Gastrocnemius medialis (tissue), 4 donors: ENCODE data around the gene MNAT1. TPM values are rescaled to one million over a fixed set of nuclear protein-coding genes. Genes with fewer than 3 reads are reported as not detected.
A peak's percentile ranks its signal among the peaks of the same experiment; 100 is the strongest.

Experiments used
- ATAC-seq, 2 donors: fragments of 150-250 bp; one replicate each; pipeline ENCODE4 v1.9.1; 2016
- DNase-seq, 2 donors: peaks; one replicate each; pipeline ENCODE4 v3.0.0-alpha.2; 2019
- H3K27ac ChIP-seq, 4 donors: fragments of 200-600 bp; sonication (generic); 1 replicate in 1 of 4; 2 replicates in 3 of 4; pipeline ENCODE4 v1.5.1; 2016 to 2018; ENCODE audit warnings: mild to moderate bottlenecking in 2 of 4, moderate library complexity in 1 of 4
- H3K27me3 ChIP-seq, 3 donors: fragments of 200-600 bp; sonication (generic) in 2 of 3; 1 replicate in 1 of 3; 2 replicates in 2 of 3; pipeline versions ENCODE4 v1.5.1 to v1.6.0; 2016 to 2019; ENCODE audit warnings: mild to moderate bottlenecking in 1 of 3, moderate library complexity in 1 of 3
- H3K36me3 ChIP-seq, 2 donors: fragments of 200-600 bp; sonication (generic) in 1 of 2; one replicate each; pipeline ENCODE4 v1.5.1; 2017 to 2018
- H3K4me1 ChIP-seq, 2 donors: fragments of 200-600 bp; sonication (generic) in 1 of 2; one replicate each; pipeline ENCODE4 v1.5.1; 2016 to 2017; ENCODE audit warnings: mild to moderate bottlenecking in 2 of 2
- H3K4me3 ChIP-seq, 4 donors: fragments of 200-600 bp; sonication (generic) in 3 of 4; 1 replicate in 1 of 4; 2 replicates in 3 of 4; pipeline ENCODE4 v1.5.1; 2016 to 2019; ENCODE audit warnings: mild to moderate bottlenecking in 2 of 4
- H3K9me3 ChIP-seq, 3 donors: fragments of 200-600 bp; sonication (generic) in 2 of 3; 1 replicate in 1 of 3; 2 replicates in 2 of 3; pipeline ENCODE4 v1.5.1; 2016 to 2019
- CTCF ChIP-seq, 5 experiments: fragments of 450-650 bp in 3 of 5; fragments of 200-600 bp in 2 of 5; sonication (generic) in 2 of 5; IDR thresholded peaks in 4 of 5; conservative IDR thresholded peaks in 1 of 5; 1 replicate in 4 of 5; 2 replicates in 1 of 5; pipeline ENCODE4 v1.5.1; 2016 to 2019; ENCODE audit warnings: antibody characterized with exemption in 5 of 5, mild to moderate bottlenecking in 3 of 5, moderate library complexity in 3 of 5
- POLR2A ChIP-seq, 2 donors: fragments of 450-650 bp; IDR thresholded peaks; one replicate each; pipeline ENCODE4 v1.6.1; 2017; ENCODE audit warnings: antibody characterized with exemption in 2 of 2, mild to moderate bottlenecking in 2 of 2, moderate library complexity in 2 of 2
- in situ Hi-C, 4 donors: fragments of 200-750 bp; cut with MboI; loops; one replicate each; pipeline versions ENCODE4 v1.15.0 to v1.8.0; 2017; ENCODE audit warnings: low sequenced_read_pairs in 4 of 4
- intact Hi-C: fragments of 100-400 bp; cut with DNase I; formaldehyde crosslinking; loops from one replicate; pipeline ENCODE4 v1.15.1; 2023; ENCODE audit warnings: low total_unique reads
- total RNA-seq, 4 donors: library from RNA; depleted of rRNA; stranded (reverse); fragments of >200 nt; gene quantifications; one replicate each; pipeline versions ENCODE4 v1.1.0 to v1.2.3, GENCODE V29; 2016

The MNAT1 gene
- total RNA-seq, 4 donors from 2014 or later, result 50.1 to 69.2 (median 62.0) TPM

GRCh38 chr14:60732840-60733483, 1.6 kb upstream of the MNAT1 start:
- in situ Hi-C loops, result loop anchor here in 1 of 4 donors (10.0 kb wide), 1 partner anchor 98 kb away; no protein-coding TSS in a partner anchor

GRCh38 chr14:60735416-60735815, 855 bp downstream of the MNAT1 start:
- Histone ChIP-seq H3K27me3 (no peaks in the 10 kb centered on the region), H3K4me3 (peak overlapping the region; percentile 69 to 84 (median 76)), H3K4me1 (peaks cover 32 to 38% of the 10 kb centered on the region in 2 donors), H3K9me3 (no peaks in the 10 kb centered on the region), H3K36me3 (no peaks in the 10 kb centered on the region), H3K27ac (peak overlapping the region; percentile 90 to 94 (median 92))
- DNase-seq (no peak), ATAC-seq (peak in 1 of 2 donors; percentile 21)
- intact Hi-C loops (loop anchor here (2.0 to 10.0 kb wide), 3 partner anchors 245 to 789 kb away; partner anchors contain the start of genes SLC38A6 and TRMT5), in situ Hi-C loops (loop anchor here in 1 of 4 donors (10.0 kb wide), 1 partner anchor 101 kb away; no protein-coding TSS in a partner anchor)
- TF ChIP-seq CTCF (IDR thresholded peaks at IDR 0.05 in 4 of 5, conservative IDR thresholded peaks at IDR 0.05 in 1 of 5) (no peak), POLR2A (IDR thresholded peaks at IDR 0.05) (no peak)

More at GRCh38 chr14:60732840-60733483, 1.6 kb upstream of the MNAT1 start:
- intact Hi-C loops, result loop anchor here (10.0 kb wide), 1 partner anchor 792 kb away; no protein-coding TSS in a partner anchor
- Histone ChIP-seq H3K27ac (no peak overlapping the region), H3K36me3 (no peaks in the 10 kb centered on the region), H3K4me3 (no peak overlapping the region), H3K9me3 (no peaks in the 10 kb centered on the region), H3K27me3 (no peaks in the 10 kb centered on the region), H3K4me1 (peaks cover 17 to 20% of the 10 kb centered on the region in 2 donors)
- DNase-seq (no peak), ATAC-seq (no peak)
- no peak for TF ChIP-seq POLR2A (IDR thresholded peaks at IDR 0.05)

- DNase-seq (no peak), ATAC-seq (no peak)
- Histone ChIP-seq H3K4me1 (peaks cover 32 to 43% of the 10 kb centered on the region in 2 donors), H3K36me3 (no peaks in the 10 kb centered on the region), H3K27ac (peak overlapping the region; percentile 90 to 94 (median 92)), H3K9me3 (no peaks in the 10 kb centered on the region), H3K27me3 (no peaks in the 10 kb centered on the region), H3K4me3 (peak overlapping the region; percentile 69 to 84 (median 76))
- in situ Hi-C loops (loop anchor here in 1 of 4 donors (10.0 kb wide), 1 partner anchor 102 kb away; no protein-coding TSS in a partner anchor), intact Hi-C loops (loop anchor here (5.0 to 10.0 kb wide), 2 partner anchors 396 to 788 kb away; no protein-coding TSS in a partner anchor)
- no peak for TF ChIP-seq CTCF (IDR thresholded peaks at IDR 0.05 in 4 of 5, conservative IDR thresholded peaks at IDR 0.05 in 1 of 5)
- no peak for TF ChIP-seq POLR2A (IDR thresholded peaks at IDR 0.05)
These were observed 1.9 kb downstream of the MNAT1 start for GRCh38 chr14:60736494-60736893.

- ATAC-seq (peak; percentile 86 to 92), DNase-seq (peak; percentile 62 to 67)
- Histone ChIP-seq H3K9me3 (no peaks in the 10 kb centered on the region), H3K4me1 (peaks cover 32 to 43% of the 10 kb centered on the region in 2 donors), H3K27ac (peak overlapping the region; percentile 90 to 94 (median 92)), H3K4me3 (no peak overlapping the region), H3K36me3 (no peaks in the 10 kb centered on the region), H3K27me3 (no peaks in the 10 kb centered on the region)
- TF ChIP-seq POLR2A (IDR thresholded peaks at IDR 0.05) (no peak), CTCF (IDR thresholded peaks at IDR 0.05 in 4 of 5, conservative IDR thresholded peaks at IDR 0.05 in 1 of 5) (no peak)
- in situ Hi-C loops, result loop anchor here in 1 of 4 donors (10.0 kb wide), 1 partner anchor 104 kb away; no protein-coding TSS in a partner anchor
- intact Hi-C loops, result loop anchor here (5.0 to 10.0 kb wide), 2 partner anchors 393 to 786 kb away; no protein-coding TSS in a partner anchor
These were observed 4.4 kb downstream of the MNAT1 start for GRCh38 chr14:60738843-60739508.

- no peaks in the 10 kb centered on the region for H3K36me3 ChIP-seq
- intact Hi-C loops, result no loop called here
These were observed 10.0 kb downstream of the MNAT1 start for GRCh38 chr14:60744566-60744965.

More at GRCh38 chr14:60744566-60744965, 10.0 kb downstream of the MNAT1 start:
- H3K4me3 ChIP-seq, result no peak overlapping the region
- H3K27me3 ChIP-seq, result no peaks in the 10 kb centered on the region
- in situ Hi-C loops, result no loop called here
- H3K4me1 ChIP-seq, result peaks cover 6% of the 10 kb centered on the region in 2 donors
- ATAC-seq (no peak), DNase-seq (no peak)
- no peak overlapping the region for H3K27ac ChIP-seq
- no peak for TF ChIP-seq CTCF (IDR thresholded peaks at IDR 0.05 in 4 of 5, conservative IDR thresholded peaks at IDR 0.05 in 1 of 5)
- TF ChIP-seq POLR2A (IDR thresholded peaks at IDR 0.05), result no peak
- H3K9me3 ChIP-seq, result no peaks in the 10 kb centered on the region
